T1000 (cell line): ENCODE results near the gene NISCH.
A peak's percentile ranks its signal among the peaks of the same experiment; 100 is the strongest.

Source experiments
- DNase-seq: peaks from one replicate; lab custom pipeline; 2025; ENCODE audit warnings: mixed read lengths; lab: John Stamatoyannopoulos, UW

NISCH gene

DNA sequence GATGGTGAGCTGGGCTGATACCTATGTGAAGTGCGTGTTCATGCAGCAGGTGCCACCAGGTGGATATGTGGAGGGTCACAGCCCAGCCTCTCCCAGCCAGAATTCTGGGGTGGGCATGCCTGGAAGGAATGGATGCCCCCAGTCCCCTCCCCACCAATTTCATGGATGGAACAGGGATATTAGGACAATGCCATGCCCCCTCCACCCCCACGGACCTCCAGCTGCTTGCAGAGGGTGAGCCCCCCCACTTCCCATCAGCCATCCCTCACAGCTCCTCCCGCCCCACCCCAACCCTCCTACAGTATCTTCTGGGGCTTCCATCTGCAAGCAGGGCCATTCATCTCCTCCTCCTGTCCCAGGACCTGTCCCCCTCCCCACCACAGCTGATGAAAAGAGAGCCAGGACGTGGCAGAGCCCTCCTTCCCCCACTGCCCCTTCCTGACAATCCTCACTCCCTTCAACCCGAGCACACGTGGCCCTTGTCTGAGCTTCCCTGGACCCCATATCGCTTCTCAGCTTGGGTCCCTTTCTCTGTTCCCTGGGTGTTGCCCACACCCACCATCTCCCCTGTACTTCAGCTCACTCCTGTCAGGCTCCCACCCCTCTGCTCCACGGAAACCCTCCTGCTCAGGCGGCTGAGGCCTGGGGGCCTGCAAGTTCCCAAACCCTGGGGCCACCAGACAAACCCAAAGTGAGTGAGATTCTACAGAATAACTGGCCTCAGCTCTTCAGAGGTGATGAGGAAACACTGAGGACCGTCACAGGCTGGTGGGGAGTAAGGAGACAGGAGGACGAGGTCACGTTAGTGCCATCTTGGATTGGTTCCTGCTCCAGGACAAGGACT, 7.7 kb upstream of the NISCH start:
- DNase-seq = no peak

DNA sequence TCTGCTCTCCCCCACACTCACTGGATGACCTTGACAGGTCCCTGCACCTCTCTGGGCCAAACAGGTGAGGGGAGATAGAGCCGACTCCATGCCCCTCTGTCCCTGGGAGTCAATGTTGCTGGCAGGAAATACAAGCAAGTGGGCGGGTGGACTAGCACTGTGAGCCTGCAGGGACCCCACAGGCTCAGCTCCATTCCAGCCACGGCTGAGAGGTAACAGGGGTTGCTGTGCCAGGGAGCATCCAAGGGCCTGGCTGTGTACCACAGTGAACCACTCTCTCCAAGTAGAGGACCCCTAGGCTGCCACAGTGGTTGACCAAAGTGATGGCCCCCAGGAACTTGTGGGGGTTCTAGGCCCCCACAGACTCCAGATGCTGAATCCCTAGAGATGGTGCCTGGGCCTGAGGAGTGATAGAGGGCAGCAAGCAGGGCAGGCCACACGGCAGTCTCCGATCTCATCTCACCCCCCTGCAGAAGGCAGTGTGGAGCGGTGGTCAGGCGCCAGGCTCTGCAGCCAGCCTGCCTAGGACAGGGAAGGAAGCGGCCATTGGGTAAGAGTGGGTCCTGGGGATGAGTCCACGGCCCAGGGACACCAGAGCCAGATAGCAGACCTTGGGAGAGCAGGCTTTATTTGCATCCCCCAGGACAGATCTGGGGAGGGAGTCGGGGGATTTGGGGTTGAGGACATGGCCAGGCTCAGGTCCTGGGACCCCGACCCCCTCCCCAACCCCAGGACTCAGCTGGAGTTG, 4.7 kb upstream of the NISCH start:
- no peak for DNase-seq

DNA sequence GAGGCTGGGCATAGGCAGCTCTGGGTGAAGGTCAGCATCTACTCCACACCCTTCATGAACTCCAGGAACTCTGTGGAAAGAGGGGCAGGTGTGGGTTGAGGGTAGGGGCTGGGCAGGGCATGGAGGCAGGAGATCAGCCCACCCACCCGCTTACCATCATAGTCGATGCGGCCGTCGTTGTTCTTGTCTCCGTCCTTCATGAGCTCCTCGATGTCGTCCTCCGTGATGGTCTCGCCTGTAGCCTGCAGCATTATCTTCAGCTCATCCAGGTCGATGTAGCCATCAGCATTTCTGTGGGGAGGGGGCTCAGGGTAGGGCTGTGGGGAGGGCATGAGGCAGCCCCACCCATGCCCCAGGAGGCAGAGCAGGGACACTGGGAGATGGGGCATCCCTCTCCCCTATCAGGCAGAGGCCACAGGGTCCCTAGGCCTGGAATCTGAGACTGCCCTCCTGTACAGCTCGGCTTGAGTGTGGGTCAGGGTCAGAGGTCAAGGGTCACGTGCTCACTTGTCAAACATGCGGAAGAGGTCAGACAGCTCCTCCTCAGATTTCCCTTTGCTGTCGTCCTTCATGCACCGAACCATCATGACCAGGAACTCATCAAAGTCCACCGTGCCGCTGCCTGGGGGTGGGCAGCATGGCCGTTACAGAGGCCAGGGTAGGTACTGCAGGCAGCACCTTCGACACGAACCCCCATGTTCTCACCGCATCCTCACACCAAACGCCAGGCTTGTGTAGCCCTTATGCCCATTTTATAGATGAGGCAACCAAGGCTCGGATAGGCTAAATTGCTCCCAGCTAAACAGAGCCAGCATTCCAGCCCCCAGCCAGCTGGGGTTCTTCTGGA, 3.9 kb upstream of the NISCH start:
- DNase-seq = no peak

DNA sequence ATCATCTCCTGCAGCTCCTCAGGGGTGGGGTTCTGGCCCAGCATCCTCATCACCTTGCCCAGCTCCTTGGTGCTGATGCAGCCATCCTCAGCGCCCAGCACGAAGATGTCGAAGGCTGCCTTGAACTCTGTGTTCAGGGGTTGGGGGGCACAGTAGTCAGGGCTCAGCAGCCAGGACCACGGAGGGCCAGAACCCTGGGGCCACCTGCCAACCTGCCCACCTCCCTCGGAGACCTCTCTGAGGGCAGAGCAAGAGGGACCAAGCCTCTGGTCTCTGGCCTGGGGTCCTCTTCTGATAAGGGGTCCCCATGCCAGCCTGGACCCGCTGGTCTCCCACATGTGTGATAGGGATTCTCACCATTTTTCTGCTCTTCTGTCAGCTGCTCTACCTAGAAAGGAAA, 3.3 kb upstream of the NISCH start:
- DNase-seq = no peak

DNA sequence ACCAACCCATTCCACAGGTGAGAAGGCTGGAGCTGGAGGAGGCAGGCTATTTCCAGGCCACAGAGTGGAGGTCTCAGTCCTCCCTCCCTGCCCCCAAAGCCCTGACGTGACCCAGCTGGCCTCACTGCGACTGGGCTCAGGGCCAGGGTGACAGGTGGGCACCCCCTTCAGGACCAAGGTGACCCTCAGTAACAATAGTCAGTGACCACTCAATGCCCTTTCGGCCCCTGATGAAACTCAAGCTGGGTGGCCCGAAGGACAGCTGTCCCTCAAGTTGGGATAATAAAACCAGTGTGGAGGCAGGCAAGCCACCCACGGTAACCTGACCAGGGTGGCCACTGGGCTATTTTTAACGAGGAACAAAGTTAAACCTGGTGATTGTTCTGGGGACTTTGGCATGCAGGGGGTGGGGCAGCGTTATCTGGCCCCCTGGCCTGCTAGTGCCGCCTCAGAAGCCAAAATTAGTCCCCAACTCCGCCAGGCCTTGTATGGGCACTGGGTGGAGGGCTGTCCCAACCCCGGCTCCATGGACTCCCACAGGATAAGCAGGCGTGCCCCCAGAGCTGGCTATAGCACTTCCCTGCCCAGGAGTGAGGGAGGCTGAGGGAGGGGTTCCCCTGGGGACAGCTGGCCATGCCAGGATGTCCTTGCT, 2.7 kb upstream of the NISCH start:
- DNase-seq = no peak

DNA sequence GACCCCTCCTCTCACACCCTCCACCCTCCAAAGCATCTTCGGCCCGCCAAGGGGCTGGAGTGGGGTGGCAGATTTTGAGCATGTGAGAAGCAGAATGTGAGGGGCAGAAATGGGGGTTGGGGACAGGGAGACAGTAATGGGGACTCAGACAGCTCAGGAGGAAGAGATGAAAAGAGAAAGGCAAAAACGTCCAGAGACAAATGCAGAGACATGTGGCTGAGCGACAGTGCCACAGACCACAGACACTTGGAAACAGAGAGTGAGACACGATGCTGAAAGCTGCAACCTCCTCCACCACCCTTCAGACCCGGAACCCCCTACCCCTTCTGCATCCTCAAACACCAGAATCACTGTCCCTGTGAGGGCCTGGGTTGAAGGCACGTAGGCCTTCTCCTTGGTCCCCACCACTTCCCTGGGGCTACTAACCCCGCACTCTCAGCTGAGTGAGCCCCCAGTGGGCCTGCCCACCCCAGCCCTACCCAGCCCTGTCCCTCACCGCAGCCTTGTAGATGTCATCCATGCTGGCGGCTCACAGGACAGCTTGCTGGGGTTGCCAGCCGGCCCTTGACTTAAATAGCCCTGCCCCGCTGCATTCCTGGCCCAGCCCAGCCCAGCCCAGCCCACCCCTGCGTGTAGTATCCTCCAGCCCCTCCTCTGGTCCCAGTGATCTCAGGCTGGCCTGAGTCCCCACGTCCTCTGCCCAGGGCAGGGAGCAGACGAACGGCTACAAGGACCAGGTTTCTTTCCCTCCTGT, 1.7 kb upstream of the NISCH start, which contains the start of gene TNNC1:
TNNC1 (minus strand) TSS at position 546 of the 754 bp plus-strand sequence; CDS start at position 520, 26 bp downstream.
- DNase-seq = no peak

DNA sequence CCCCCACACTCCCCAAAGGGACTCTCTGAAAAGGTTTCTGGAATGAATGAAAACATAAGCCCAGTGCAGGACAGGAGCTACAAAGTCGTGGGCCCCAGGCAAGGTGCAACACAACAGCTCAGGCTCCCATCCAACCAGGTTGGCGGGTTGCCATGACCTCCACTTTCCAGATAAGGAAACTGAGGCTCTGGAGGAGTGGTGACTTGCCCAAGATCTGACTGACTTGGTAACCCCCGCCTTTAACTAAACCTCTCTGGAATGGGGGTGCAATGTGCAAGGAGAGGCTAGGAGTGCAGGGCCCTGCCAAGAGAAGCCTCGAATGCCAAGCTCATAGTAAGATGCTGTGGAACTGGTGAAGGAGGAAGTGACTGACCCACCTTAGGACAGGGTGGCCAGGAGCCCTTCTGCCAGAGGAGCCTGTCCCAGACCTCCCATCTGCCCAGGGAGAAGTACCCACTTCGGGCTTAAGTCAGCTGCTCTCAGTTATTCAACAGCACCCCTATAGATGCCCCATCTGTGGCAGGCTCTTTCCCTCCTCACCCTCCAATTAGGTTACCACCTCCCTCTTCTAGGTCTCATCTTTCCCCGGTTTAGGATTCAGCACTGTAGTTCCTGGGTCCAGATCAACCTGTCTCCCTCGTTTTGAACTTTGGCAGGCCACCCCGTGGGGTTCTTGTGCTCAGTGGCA, 1.0 kb upstream of the NISCH start:
- DNase-seq = no peak

DNA sequence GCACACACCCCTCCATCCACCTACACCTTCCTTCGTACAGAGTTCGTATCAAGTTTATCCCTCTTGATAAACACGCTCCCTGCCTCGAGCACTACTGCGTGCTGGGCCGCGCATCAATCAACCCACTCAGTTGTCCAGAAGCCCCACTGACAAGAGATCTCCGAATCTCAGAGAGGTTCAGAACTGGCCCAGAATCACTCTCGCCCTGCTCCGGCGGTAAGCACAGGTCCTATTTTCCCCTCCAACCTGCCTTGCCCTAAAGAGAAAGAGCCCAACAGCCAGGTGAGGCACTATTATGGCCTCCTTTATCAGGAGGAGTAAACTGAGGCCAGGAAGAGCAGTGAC, 494 bp upstream of the NISCH start:
- no peak for DNase-seq

DNA sequence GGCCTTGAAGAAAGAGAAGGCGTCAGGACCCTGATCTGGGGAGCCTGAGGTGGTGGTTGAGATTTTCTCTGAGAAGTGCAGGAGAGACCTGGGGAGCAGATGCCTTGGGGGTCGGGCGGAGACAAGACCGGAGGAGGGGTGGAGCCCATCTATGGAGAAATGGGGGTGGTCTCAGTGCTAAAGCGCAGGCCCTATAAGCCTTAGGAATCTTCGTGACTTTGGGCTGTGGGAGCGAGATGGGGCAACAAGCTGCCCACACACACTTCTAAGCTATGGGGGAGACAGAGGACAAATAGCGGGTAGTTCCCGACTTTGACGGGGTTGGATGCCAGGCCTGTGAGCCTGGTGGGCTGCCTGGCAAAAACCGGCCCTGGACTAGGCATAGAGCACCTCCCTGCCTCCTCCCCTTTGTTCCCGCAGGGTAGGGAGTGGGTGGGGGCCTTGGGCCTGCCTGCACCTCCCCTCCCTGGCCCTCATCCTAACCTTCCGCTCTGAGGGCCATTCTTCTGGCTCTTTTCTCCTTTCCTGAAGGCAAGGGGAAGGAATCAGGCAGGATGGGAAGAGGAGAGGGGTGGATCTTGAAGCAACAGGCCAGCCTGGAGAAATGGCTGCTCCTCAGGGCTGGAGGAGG, 880 bp downstream of the NISCH start:
- no peak for DNase-seq

DNA sequence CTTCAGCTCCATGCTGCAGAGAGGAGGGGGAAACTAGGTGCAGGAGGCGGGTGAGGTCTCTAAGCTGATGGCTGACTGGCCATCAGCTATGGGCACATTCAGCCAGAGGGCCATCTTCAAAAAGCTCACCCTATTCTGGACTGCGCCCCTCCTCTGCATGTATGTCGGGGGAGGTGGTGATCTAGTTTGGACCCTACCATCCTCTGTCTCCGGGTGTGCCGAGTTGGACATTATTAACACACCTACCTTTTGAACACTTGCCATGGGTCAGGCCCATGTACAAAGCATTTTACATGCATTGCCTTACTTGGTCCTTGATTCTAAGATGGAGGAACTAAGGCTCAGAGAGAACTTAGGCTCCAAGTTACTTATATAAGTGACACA, 1.4 kb downstream of the NISCH start:
- no peak for DNase-seq

DNA sequence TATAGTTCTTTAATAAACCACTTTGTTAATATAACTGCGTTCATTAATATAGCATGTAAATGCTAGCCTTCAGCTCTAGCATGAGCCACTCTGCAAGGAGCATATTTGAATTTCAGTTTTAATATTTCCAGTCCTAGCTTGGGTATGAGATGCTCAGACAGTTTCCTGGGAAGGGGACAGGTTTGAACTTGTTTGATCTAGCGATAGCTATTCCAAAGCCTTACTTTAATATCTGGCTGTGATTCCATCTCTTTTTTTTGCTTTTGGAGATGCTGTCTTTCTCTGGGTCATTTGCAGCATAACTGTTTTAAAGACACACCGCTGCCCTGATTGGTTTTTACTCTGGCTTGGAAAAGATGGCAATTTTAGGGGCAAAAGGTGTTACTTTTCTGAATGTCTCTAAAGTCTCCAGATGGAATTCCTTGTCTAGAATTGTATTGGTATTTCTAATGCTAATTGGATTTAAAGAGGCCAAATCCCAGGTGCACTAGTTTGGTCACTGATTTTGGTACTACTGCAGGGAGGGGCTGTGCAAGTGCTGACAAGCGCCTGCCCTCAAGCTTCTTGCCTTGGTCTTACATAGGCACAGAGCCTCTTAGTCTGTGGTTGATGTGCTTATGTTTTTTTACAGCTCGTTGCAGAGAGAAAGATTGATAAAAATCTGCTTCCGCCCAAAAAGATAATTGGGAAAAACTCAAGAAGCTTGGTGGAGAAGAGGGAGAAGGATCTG, 2.8 kb downstream of the NISCH start:
- no peak for DNase-seq

DNA sequence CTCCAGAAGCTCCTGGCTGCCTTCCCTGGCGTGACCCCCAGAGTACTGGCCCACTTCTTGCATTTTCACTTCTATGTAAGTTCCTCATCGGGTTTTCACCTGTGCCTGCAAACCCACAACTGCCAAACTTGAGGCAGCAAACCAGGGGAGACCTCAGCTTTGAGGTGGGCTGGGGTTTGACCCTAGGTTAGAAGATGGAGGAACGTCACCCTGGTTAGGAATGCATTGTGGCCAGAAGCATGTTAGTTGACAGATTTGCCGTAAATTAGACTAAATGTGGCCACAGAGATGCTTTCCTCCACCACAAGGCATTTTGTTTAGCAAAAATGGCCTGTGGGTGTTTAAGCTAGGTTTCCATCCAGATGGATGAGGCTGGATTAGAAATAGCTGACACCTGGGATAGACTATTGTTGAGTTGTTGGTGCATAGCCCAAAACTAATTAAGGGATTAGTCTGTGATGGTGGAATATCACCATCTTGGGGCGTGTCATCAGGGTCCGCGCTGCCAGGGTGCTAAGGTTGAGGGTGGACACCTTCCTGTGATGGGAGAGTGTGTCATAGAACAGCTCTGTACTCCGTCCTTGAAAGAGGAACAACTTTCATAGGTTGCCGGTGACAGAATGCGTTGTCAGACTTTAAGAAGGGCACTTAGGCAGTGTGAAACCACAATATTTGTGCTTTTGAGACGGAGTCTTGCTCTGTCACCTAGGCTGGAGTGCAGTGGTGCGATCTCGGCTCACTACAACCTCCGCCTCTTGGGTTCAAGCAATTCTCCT, 3.6 kb downstream of the NISCH start:
- DNase-seq = no peak

DNA sequence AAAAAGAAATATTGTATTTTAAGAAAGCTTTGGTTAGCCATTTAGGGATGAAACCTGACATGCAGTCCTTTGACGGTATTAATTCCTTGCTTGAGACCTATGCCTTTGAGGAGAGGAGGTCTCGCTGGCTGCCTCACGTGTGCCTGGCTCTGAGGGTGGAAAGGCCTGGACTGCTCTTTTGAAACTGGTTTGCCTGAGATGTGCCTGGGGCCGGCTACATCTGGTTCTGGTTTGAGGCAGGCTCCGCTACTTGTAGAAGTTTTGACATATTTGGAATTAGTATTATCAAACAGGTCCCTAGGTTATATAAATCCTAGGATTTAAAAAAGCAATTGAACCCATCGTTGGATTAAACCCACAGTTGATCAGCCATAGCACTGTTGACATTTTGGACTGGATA, 6.5 kb downstream of the NISCH start:
- DNase-seq = no peak

DNA sequence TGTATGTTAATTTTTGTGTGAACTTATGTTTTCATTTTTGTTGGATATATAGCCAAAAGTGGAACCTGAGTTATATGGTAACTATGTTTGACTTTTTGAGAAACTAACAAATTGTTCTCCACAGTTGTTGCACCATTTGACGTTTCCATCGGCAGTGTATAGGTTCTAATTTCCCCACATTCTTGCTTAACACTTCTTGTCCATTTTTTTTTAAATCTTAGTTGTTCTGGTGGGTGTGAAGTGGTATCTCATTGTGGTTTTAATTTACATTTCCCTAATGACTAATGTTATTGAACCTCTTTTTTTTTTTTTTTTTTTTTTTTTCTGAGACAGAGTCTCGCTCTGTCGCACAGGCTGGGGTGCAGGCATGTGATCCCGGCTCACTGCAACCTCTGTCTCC, 8.0 kb downstream of the NISCH start:
- DNase-seq = no peak

DNA sequence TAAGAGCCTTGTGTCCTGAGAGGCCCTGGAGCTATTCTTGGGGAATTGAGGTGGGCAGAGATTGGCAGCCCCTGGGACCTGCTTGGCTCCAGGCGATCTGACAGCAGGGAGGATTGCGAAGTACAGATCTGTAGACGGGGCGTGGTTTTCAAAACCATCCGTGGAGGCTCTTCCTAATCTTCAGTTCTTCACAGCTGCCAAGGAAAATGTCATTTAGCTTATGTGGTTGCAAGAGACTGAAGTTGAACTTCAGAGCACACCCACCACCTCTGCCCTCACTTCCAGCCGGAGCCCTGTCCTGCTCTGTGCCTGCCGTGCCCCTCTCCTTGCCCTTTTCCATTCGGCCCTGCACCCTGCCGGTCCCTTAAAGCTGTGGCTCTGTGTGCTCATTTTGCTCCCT, 12.9 kb downstream of the NISCH start:
- no peak for DNase-seq

DNA sequence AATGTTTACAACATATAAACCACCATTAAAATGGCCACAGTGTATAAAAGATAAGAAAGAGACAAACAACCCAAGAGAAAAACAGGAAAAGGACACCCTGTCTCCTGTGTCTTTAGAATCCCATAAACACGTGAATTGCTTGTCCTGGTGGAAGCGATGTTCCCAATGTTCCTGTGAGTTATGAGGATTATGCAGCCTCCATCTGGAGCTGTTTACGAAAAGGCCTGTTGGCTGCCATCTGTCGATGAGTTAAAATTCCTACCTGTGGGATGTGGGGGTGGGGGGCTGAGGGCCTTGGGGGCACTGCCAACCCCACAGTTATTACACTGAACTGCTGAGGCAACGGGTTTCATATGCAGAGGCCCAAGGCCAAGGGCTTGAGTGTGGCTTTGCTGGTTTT, 13.6 kb downstream of the NISCH start:
- DNase-seq = no peak

DNA sequence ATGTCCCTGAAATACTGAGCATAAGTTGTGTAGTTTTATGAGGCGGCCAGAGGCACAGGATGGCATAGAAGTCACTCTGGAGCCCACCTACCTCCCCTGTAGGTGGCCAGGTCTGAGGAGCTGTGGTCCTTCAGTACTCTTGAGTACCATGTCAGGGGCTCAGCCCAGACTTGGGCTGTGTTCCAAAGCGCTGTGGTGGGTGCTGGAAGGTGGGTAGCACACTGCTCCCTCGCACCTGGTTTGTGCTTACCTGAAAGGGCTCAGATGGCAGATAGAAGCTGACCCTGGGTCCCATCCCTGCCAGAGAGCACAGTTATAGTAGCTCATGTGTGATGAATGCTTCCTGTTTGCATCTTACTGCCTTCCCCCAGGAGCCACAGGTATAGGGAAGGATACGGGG, 15.5 kb downstream of the NISCH start:
- no peak for DNase-seq

DNA sequence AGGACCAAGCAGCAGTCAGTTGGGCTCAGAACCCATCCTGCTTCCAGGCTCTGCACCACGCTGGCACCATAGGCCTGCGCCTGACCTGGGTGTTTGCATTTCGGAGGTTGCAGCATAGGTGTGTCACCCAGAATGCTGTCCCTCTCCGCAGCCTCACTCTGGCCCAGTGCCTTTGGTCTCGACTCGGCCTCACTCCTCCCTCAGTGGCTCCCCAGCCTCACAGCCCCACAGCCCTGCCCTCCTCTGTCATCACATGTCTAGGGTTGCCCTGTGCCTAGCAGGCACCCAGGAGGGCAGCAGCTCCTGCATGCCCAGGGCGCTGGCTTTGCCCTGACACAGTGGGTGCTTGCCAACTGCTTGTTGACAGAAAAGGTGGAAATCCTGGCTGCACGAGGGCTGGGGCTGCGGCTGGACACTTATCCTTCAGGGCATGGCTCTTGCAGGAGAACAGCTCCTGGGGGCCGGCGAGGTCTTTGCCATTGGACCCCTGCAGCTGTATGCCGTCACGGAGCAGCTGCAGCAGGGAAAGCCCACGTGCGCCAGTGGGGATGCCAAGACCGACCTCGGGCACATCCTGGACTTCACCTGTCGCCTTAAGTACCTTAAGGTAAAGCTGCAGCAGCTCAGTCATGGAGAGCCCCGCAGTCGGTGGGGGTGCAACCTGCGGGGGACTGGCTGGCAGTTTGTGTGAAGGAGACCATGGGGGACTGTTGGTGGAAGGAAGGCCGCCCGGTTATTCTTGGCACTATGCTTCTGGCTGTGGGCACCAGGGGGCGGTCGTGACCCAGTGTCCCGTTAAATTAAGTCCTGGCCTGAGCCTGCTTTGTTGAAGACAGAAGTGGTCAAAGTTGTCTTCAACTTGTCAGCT, 16.2 kb downstream of the NISCH start:
- peak; percentile 16 for DNase-seq
